Measurements from ENCODE around the gene ARHGEF19. TPM values are rescaled to one million over a fixed set of nuclear protein-coding genes. Genes with fewer than 3 reads are reported as not detected.

The ARHGEF19 gene
- total and polyA plus RNA-seq, 2 of the 13 experiments (the other 11 are each of a cell fraction or from before 2014, with no cell fraction given), result 1.7 to 1.8 TPM

DNA sequence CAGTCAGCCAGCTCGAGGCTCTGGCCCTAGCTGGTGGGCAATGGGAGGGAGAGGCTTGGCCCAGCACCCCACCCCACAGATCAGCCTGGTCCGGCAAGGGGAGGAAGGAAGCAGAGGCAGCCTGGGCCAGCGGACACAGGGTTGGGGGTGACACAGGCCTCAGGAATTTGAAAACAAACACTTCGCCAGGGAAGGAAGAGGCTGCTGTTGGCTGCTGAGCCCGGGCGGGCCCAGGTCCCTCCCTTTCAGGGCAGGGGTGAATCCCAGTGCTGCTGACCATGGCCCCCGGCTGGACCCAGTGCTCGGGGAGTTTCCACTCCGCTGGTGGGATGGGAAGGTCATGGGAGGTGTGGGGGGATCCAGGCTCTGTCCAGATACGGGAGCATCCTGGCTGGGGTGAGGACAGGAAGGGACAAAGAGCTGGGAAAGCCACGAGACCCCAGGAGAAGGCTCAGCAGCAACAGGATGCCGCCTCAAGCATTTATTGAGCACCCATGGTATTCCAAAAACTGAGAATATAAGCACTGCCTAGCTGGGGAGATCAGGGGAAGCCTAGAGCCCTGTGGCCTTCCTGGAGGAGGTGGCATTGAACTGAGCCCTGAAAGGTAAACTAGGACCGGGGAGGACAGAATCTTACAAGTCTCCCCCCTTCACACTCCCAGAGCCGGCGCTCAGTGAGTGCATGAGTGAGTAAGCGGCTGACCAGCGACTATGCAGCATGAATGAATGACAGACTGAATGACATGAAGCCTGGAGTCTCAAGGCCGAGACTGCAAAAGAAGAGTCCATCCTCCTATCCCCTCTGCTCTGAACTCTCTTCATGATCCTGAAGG lies 30.3 kb downstream of the ARHGEF19 start (continued):
- peak in 1 of 2 experiments; percentile 46; a peak in 1 of 4 replicates for TF ChIP-seq REST (IDR thresholded peaks at IDR 0.05; ENCODE audit: borderline replicate concordance in 1 of 2, low read depth in 1 of 2, low read length in 2 of 2)
- TF ChIP-seq SAP130 (CRISPR knock-in tag; IDR thresholded peaks at IDR 0.05; ENCODE audit: low read depth), result peak; percentile 84
- peak; percentile 73 for TF ChIP-seq XRCC5 (optimal IDR thresholded peaks at IDR 0.05; ENCODE audit: low read length)
- 0 out of 2 replicates have a peak, but pooled peaks have one; percentile 31 for TF ChIP-seq ZNF446 (CRISPR knock-in tag; IDR thresholded peaks at IDR 0.05)
- no peak for TF ChIP-seq HOXA5 (CRISPR knock-in tag; IDR thresholded peaks at IDR 0.05)
- peak; percentile 24; the same call in 1 of the 2 replicates for TF ChIP-seq ZNF441 (CRISPR knock-in tag; IDR thresholded peaks at IDR 0.05; ENCODE audit: borderline replicate concordance)
- TF ChIP-seq MED1 (CRISPR knock-in tag; IDR thresholded peaks at IDR 0.05), result peak; percentile 91
- TF ChIP-seq U2AF1 (optimal IDR thresholded peaks at IDR 0.05; ENCODE audit: low read depth, low read length), result no peak
- no peak for TF ChIP-seq ZNF34 (CRISPR knock-in tag; IDR thresholded peaks at IDR 0.05; ENCODE audit: borderline replicate concordance)
- peak; percentile 82 for TF ChIP-seq RARA (CRISPR knock-in tag; IDR thresholded peaks at IDR 0.05)
- no peak for TF ChIP-seq SRF (IDR thresholded peaks at IDR 0.05; ENCODE audit: low read depth, low read length)
- no peak for TF ChIP-seq HNRNPK (IDR thresholded peaks at IDR 0.05; ENCODE audit: low read depth, low read length, poor library complexity, severe bottlenecking)
- no peak for TF ChIP-seq ATM (IDR thresholded peaks at IDR 0.05; ENCODE audit: borderline replicate concordance)
- no peak for TF ChIP-seq ATRX (CRISPR knock-in tag; IDR thresholded peaks at IDR 0.05; ENCODE audit: borderline replicate concordance)
- no peak for TF ChIP-seq THYN1 (CRISPR knock-in tag; IDR thresholded peaks at IDR 0.05; ENCODE audit: borderline replicate concordance, low read depth)
- TF ChIP-seq SP2 (CRISPR knock-in tag; IDR thresholded peaks at IDR 0.05), result no peak
- TF ChIP-seq GLI4 (CRISPR knock-in tag; IDR thresholded peaks at IDR 0.05; ENCODE audit: borderline replicate concordance), result no peak
- 0 out of 2 replicates have a peak, but pooled peaks have one; percentile 43 for TF ChIP-seq HES4 (CRISPR knock-in tag; IDR thresholded peaks at IDR 0.05; ENCODE audit: borderline replicate concordance)
- TF ChIP-seq ARID5B (CRISPR knock-in tag; IDR thresholded peaks at IDR 0.05), result peak; percentile 75
- TF ChIP-seq SMC3 (IDR thresholded peaks at IDR 0.05; ENCODE audit: low read length), result no peak
- TF ChIP-seq, protein P1, sequence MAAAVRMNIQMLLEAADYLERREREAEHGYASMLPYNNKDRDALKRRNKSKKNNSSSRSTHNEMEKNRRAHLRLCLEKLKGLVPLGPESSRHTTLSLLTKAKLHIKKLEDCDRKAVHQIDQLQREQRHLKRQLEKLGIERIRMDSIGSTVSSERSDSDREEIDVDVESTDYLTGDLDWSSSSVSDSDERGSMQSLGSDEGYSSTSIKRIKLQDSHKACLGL (CRISPR knock-in tag; IDR thresholded peaks at IDR 0.05), result no peak

All from HepG2 (cell line).